HG02884 (cell line): ENCODE data around the gene ROR2.

Experiments
- ATAC-seq: cut with Tn5 transposase; IDR thresholded peaks from one replicate; pipeline ENCODE4 v1.9.1; 2021; ENCODE audit warnings: mild to moderate bottlenecking, moderate library complexity; ENCODE audit not compliant: unreplicated experiment

The ROR2 gene

GRCh38 chr9:91903126-91903911 lies 46.7 kb downstream of the ROR2 start:
- no peak for ATAC-seq

- ATAC-seq: no peak
Measured at GRCh38 chr9:91902475-91903125, 47.4 kb downstream of the ROR2 start.

- no peak for ATAC-seq
Measured at GRCh38 chr9:91900797-91901177, 49.2 kb downstream of the ROR2 start.

- ATAC-seq: no peak
Measured at GRCh38 chr9:91900055-91900796, 49.8 kb downstream of the ROR2 start.

GRCh38 chr9:91899594-91899993 lies 50.4 kb downstream of the ROR2 start:
- ATAC-seq: no peak

GRCh38 chr9:91899219-91899563 lies 50.8 kb downstream of the ROR2 start:
- no peak for ATAC-seq

GRCh38 chr9:91898451-91899218 lies 51.4 kb downstream of the ROR2 start:
- no peak for ATAC-seq

GRCh38 chr9:91897201-91897600 lies 52.8 kb downstream of the ROR2 start:
- ATAC-seq: no peak

- no peak for ATAC-seq
Measured at GRCh38 chr9:91896513-91897121, 53.4 kb downstream of the ROR2 start.

GRCh38 chr9:91896097-91896496 lies 53.9 kb downstream of the ROR2 start:
- no peak for ATAC-seq

- no peak for ATAC-seq
Measured at GRCh38 chr9:91894536-91894935, 55.5 kb downstream of the ROR2 start.

GRCh38 chr9:91894023-91894422 lies 56.0 kb downstream of the ROR2 start:
- no peak for ATAC-seq

- ATAC-seq: no peak
Measured at GRCh38 chr9:91891915-91892314, 58.1 kb downstream of the ROR2 start.

- no peak for ATAC-seq
Measured at GRCh38 chr9:91890662-91891061, 59.4 kb downstream of the ROR2 start.

GRCh38 chr9:91889161-91889911 lies 60.7 kb downstream of the ROR2 start:
- ATAC-seq: no peak

GRCh38 chr9:91886414-91887076 lies 63.5 kb downstream of the ROR2 start:
- ATAC-seq: no peak

GRCh38 chr9:91885746-91886413 lies 64.1 kb downstream of the ROR2 start:
- no peak for ATAC-seq

GRCh38 chr9:91884696-91885687 lies 65.0 kb downstream of the ROR2 start:
- ATAC-seq: no peak
